PC-9 (cell line): Measurements from ENCODE around the gene PRR19. TPM values are rescaled to one million over a fixed set of nuclear protein-coding genes. Genes with fewer than 3 reads are reported as not detected.

ENCODE experiments used
- BruUV-seq: library from RNA; stranded (reverse); fragments of 400-500 nt; replicated peaks from 2 replicates; lab custom pipeline; 2021; lab: Mats Ljungman, UMichigan
- CTCF ChIA-PET: fragments of 300-600 bp; sonication (Branson Sonifier 250); formaldehyde crosslinking; loops from one replicate; lab custom pipeline; 2022; ENCODE audit warnings: antibody characterized with exemption; lab: Charles Lee
- POLR2A ChIA-PET: fragments of 300-600 bp; sonication (Branson Sonifier 250); formaldehyde crosslinking; loops from one replicate; lab custom pipeline; 2022; ENCODE audit warnings: antibody characterized with exemption; ENCODE audit not compliant: unreplicated experiment; lab: Charles Lee
- DNase-seq, 2 experiments: peaks; one replicate each; pipeline versions ENCODE4 v3.0.0 to v3.0.0-alpha.2; 2015 to 2022; ENCODE audit warnings: mixed read lengths in 1 of 2
- H2AFZ ChIP-seq: fragments of 200-600 bp; sonication (generic); 2 replicates; pipeline ENCODE4 v1.8.1; 2017; ENCODE audit warnings: antibody characterized with exemption
- H3F3A ChIP-seq: fragments of 200-600 bp; sonication (generic); 2 replicates; pipeline ENCODE4 v1.8.1; 2017; ENCODE audit warnings: antibody characterized with exemption, mild to moderate bottlenecking, low read depth; ENCODE audit not compliant: insufficient read depth
- H3K27ac ChIP-seq: fragments of 200-600 bp; sonication (generic); 2 replicates; pipeline ENCODE4 v1.6.1; 2016; ENCODE audit warnings: mixed run types
- H3K27me3 ChIP-seq: fragments of 200-600 bp; sonication (generic); 2 replicates; pipeline ENCODE4 v1.6.1; 2016; ENCODE audit warnings: low read depth, mixed run types; ENCODE audit not compliant: insufficient read depth
- H3K36me3 ChIP-seq: fragments of 200-600 bp; sonication (generic); 2 replicates; pipeline ENCODE4 v1.6.1; 2016; ENCODE audit warnings: low read depth, mixed run types
- H3K4me1 ChIP-seq: fragments of 200-600 bp; sonication (generic); replicated peaks from 2 replicates; pipeline ENCODE4 v1.6.1; 2016; ENCODE audit warnings: mixed run types; ENCODE audit not compliant: insufficient read depth
- H3K4me2 ChIP-seq: fragments of 200-600 bp; sonication (generic); 2 replicates; pipeline ENCODE4 v1.6.1; 2017; ENCODE audit warnings: mixed run types
- H3K4me3 ChIP-seq: fragments of 200-600 bp; sonication (generic); 2 replicates; pipeline ENCODE4 v1.6.1; 2016; ENCODE audit warnings: mixed run types
- H3K79me2 ChIP-seq: fragments of 200-600 bp; sonication (generic); 2 replicates; pipeline ENCODE4 v1.6.1; 2017; ENCODE audit warnings: low read depth, mixed run types
- H3K9me2 ChIP-seq: fragments of 200-600 bp; sonication (generic); 2 replicates; pipeline ENCODE4 v1.8.1; 2017; ENCODE audit warnings: mild to moderate bottlenecking; ENCODE audit not compliant: insufficient read depth
- H3K9me3 ChIP-seq: fragments of 200-600 bp; sonication (generic); 2 replicates; pipeline ENCODE4 v1.8.1; 2016; ENCODE audit warnings: low read depth; ENCODE audit not compliant: insufficient read depth
- H4K20me1 ChIP-seq: fragments of 200-600 bp; sonication (generic); 2 replicates; pipeline ENCODE4 v1.8.1; 2017; ENCODE audit not compliant: insufficient read depth
- EZH2 ChIP-seq: fragments of 200-600 bp; sonication (generic); IDR thresholded peaks from 2 replicates; pipeline ENCODE4 v1.8.0; 2017; ENCODE audit warnings: antibody characterized with exemption, low read depth
- intact Hi-C: fragments of 100-400 bp; cut with micrococcal nuclease; formaldehyde crosslinking; loops from one replicate; pipeline ENCODE4 v1.10.0; 2022; ENCODE audit not compliant: unreplicated experiment
- total RNA-seq: library from RNA; stranded (reverse); gene quantifications from 2 replicates; pipeline ENCODE4 v1.2.3, GENCODE V29; 2021
- TF ChIP-seq, protein P1 (sequence below): fragments of 200-600 bp; sonication (generic); conservative IDR thresholded peaks from 2 replicates; pipeline ENCODE4 v1.6.1; 2017; ENCODE audit warnings: mixed run types, antibody characterized with exemption, mild to moderate bottlenecking, moderate library complexity

Gene PRR19
- total RNA-seq, 1 experiment from 2014 or later = 0.85 TPM

DNA sequence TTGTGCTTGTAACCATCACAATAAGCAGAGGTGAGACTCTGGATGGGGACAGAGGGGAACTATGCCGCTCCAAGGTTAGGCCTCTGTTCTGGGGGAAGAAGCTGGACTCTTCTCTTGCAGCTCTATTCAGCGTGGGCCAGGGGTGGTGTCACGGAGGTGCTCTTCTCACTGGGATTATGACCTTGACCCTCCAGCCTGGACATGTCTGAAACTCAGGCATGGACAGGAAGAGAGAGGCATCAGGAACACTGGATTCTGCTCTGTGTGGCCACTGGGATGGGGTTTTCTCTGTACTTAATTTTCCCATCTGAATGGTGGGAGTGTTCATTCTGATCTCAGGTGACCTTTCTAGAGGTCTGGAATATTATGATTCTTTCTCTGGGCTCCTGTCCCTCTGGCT lies 31.1 kb downstream of the PRR19 start:
- CTCF ChIA-PET = no interaction called here
- POLR2A ChIA-PET = no interaction called here

DNA sequence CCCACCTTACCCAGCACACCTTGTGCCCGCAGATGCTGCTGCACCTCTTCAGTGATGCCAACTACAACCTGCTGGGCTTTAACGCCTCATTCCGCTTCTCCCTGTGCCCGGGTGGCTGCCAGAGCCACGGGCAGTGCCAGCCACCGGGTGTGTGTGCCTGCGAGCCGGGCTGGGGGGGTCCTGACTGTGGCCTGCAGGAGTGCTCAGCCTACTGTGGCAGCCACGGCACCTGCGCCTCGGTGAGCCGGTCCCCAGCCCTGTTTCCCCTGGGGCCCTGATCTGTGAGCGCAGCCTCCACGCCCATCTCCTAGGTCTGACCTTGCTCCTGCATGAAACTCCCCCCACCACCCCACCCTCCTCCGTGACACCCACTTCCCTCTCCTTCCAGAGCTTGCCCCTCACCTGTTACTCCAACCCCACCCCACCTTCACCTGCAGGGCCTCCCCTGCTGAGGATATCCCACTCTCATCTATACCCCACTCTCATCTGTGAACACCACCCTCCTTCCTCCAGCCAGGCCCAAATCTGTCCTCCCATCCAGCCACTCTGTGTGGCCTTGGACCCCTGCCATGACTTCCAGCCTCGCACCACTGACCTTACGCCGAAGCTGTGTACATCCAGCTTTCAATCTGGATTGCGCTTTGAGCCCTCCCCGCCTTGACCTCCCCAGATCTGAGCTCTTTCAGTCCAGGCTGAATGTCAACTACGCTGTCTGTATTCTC lies 32.2 kb downstream of the PRR19 start:
- H3K36me3 ChIP-seq = no peaks in the 10 kb centered on the region
- H3K9me3 ChIP-seq = no peaks in the 10 kb centered on the region
- no peaks in the 10 kb centered on the region for H4K20me1 ChIP-seq
- H3K4me1 ChIP-seq = no peaks in the 10 kb centered on the region
- intact Hi-C loops = no loop called here
- H2AFZ ChIP-seq = no peak overlapping the region
- BruUV-seq = no TSS peak
- H3K27me3 ChIP-seq = no peaks in the 10 kb centered on the region
- CTCF ChIA-PET = no interaction called here
- POLR2A ChIA-PET = interaction anchor here (0.6 kb wide), 1 partner anchor 26 kb away, joined by 19 read pairs; no protein-coding TSS in a partner anchor
- H3K9me2 ChIP-seq = no peaks in the 10 kb centered on the region
- no peaks in the 10 kb centered on the region for H3K79me2 ChIP-seq
- no peak overlapping the region for H3K27ac ChIP-seq
- no peak overlapping the region for H3K4me2 ChIP-seq
- H3F3A ChIP-seq = no peaks in the 10 kb centered on the region
- DNase-seq = no peak
- TF ChIP-seq, protein P1, sequence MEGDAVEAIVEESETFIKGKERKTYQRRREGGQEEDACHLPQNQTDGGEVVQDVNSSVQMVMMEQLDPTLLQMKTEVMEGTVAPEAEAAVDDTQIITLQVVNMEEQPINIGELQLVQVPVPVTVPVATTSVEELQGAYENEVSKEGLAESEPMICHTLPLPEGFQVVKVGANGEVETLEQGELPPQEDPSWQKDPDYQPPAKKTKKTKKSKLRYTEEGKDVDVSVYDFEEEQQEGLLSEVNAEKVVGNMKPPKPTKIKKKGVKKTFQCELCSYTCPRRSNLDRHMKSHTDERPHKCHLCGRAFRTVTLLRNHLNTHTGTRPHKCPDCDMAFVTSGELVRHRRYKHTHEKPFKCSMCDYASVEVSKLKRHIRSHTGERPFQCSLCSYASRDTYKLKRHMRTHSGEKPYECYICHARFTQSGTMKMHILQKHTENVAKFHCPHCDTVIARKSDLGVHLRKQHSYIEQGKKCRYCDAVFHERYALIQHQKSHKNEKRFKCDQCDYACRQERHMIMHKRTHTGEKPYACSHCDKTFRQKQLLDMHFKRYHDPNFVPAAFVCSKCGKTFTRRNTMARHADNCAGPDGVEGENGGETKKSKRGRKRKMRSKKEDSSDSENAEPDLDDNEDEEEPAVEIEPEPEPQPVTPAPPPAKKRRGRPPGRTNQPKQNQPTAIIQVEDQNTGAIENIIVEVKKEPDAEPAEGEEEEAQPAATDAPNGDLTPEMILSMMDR = no peak
- no peak for TF ChIP-seq EZH2
- H3K4me3 ChIP-seq = no peak overlapping the region

More for the DNA sequence above, 31.1 kb downstream of the PRR19 start:
- no peaks in the 10 kb centered on the region for H3K9me2 ChIP-seq
- no peak overlapping the region for H2AFZ ChIP-seq
- no peak overlapping the region for H3K27ac ChIP-seq
- H3K4me3 ChIP-seq = no peak overlapping the region
- DNase-seq = no peak
- no TSS peak for BruUV-seq
- H3K27me3 ChIP-seq = no peaks in the 10 kb centered on the region
- H3K4me2 ChIP-seq = no peak overlapping the region
- TF ChIP-seq, protein P1 = no peak
- no peak for TF ChIP-seq EZH2
- no peaks in the 10 kb centered on the region for H3K36me3 ChIP-seq
- intact Hi-C loops = no loop called here
- no peaks in the 10 kb centered on the region for H4K20me1 ChIP-seq
- H3F3A ChIP-seq = no peaks in the 10 kb centered on the region
- H3K9me3 ChIP-seq = no peaks in the 10 kb centered on the region
- H3K4me1 ChIP-seq = no peaks in the 10 kb centered on the region
- H3K79me2 ChIP-seq = no peaks in the 10 kb centered on the region

DNA sequence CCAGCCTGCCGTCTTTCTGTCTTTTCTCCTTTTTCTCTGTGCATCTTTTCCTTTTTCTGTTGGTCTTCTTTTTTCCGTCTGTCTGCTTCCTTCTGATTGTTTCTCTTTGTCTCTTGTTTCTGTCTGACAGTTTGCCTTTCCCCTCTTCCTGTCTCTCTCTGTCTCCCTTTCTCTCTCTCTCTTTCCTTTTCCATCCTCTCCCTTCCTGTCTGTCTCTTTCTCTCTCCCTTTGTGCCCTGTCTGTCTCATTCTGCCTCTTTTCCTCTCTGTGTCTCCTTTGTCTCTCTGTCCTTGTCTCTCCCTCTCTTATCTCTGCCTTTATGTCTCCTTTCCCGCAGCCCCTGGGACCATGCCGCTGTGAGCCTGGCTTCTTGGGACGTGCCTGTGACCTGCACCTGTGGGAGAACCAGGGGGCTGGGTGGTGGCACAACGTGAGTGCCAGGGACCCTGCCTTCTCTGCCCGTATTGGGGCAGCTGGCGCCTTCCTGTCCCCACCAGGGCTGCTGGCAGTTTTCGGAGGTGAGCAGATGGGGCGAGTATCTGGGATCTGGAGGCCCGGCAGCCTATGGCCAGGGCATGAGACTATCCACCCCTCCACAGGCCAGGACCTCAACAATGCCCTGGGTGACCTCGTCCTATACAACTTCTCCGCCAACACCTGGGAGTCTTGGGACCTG lies 32.9 kb downstream of the PRR19 start:
- POLR2A ChIA-PET = interaction anchor here (0.6 kb wide), 1 partner anchor 26 kb away, joined by 19 read pairs; no protein-coding TSS in a partner anchor
- no TSS peak for BruUV-seq
- no peaks in the 10 kb centered on the region for H3K9me2 ChIP-seq

More for the DNA sequence above, 32.9 kb downstream of the PRR19 start:
- Histone ChIP-seq H3K4me1 (no peaks in the 10 kb centered on the region), H3K4me2 (no peak overlapping the region), H3K4me3 (no peak overlapping the region), H3K79me2 (no peaks in the 10 kb centered on the region), H3K36me3 (no peaks in the 10 kb centered on the region; the same call in 1 of the 2 replicates), H3K27me3 (no peaks in the 10 kb centered on the region), H2AFZ (no peak overlapping the region), H3K9me3 (no peaks in the 10 kb centered on the region), H3K27ac (no peak overlapping the region), H4K20me1 (no peaks in the 10 kb centered on the region), H3F3A (no peaks in the 10 kb centered on the region)
- DNase-seq = no peak
- CTCF ChIA-PET = no interaction called here
- TF ChIP-seq, protein P1 = no peak
- no peak for TF ChIP-seq EZH2
- intact Hi-C loops = no loop called here
